Stimulated activated naive B cell treated with anti-CD40 and anti-IgM and Interleukin-4, amounts not matched to agents 10 μg/mL and 1 μg/mL and 100 μg/mL, for 72 hours (primary cell): ENCODE data around the gene CERS6.

Source experiments
- ATAC-seq, 2 donors: fragments of 150-1000 bp; cut with Tn5 transposase; replicated peaks; 2 replicates each; pipeline ENCODE4 v1.10.0; 2021; ENCODE audit warnings: moderate library complexity in 1 of 2
- DNase-seq: peaks from one replicate; pipeline ENCODE4 v3.0.0; 2021
- H3K27ac Mint-ChIP-seq: one replicate; pipeline ENCODE4 v1.8.0; 2022; ENCODE audit warnings: mild to moderate bottlenecking, mixed read lengths
- H3K27me3 Mint-ChIP-seq, 2 donors: one replicate each; pipeline ENCODE4 v1.8.0; 2022; ENCODE audit warnings: mixed read lengths in 2 of 2
- H3K36me3 Mint-ChIP-seq, 2 donors: one replicate each; pipeline ENCODE4 v1.8.0; 2022; ENCODE audit warnings: mixed read lengths in 2 of 2, mild to moderate bottlenecking in 1 of 2
- H3K4me1 Mint-ChIP-seq, 2 donors: one replicate each; pipeline ENCODE4 v1.8.0; 2022; ENCODE audit warnings: mixed read lengths in 2 of 2, mild to moderate bottlenecking in 1 of 2
- H3K4me3 Mint-ChIP-seq, 2 donors: one replicate each; pipeline ENCODE4 v1.8.0; 2022; ENCODE audit warnings: mild to moderate bottlenecking in 2 of 2, mixed read lengths in 2 of 2, moderate library complexity in 1 of 2
- H3K9me3 Mint-ChIP-seq, 2 donors: one replicate each; pipeline ENCODE4 v1.8.0; 2022; ENCODE audit warnings: mixed read lengths in 2 of 2, mild to moderate bottlenecking in 1 of 2

The CERS6 gene

DNA sequence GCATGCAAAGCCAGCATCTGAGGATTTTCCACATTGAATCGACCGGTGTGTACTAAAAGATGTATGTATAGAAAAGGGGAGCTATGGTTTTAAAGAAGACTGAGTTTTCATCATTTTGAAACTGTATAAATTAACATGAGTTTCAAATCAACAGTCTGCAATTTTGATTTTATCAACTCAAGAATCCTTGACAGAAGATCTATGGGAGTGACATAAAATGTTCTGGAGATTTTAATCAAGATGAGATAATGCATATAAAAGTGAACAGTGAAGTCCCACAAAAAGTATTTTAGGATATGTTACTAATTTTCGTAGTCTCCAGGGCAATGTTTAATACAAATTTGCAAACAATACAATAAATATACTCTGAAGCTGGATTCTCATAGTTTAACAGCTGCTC is 24.0 kb upstream of the CERS6 start:
- Mint-ChIP-seq H3K4me1 (no peaks in the 10 kb centered on the region), H3K9me3 (peaks cover 0 to 2% of the 10 kb centered on the region in 2 donors), H3K27me3 (no peaks in the 10 kb centered on the region), H3K4me3 (no peak overlapping the region), H3K36me3 (no peaks in the 10 kb centered on the region), H3K27ac (no peak overlapping the region)
- ATAC-seq = no peak
- DNase-seq = no peak

DNA sequence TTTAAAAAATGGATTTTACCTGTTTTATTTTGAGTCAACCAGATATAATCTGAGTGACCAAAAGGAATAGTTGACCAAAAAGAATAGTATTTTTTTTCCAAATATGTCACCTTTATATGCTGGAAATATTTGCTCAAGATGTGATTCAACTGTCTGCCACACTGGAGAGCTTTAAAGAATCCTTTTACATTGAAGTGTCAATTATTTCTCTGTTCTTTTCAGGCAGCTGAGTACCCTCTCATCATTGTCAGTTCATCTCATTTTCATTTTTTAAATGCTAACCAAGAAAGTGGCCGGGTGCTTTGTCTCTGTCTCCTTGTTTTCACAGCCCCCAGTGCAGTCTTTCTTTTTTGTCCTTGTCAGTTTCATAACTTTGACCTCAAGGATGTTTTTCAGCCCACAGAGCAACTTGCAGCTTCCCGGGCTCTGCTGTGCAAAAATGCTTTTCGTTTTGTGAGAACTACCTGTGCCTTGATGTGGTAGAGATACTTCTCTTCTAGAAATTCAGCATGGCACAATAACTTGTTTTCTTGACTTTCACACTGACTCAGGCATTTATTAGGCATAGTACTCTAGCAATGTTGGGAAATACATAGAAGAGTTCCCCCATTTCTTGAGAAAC is 23.4 kb upstream of the CERS6 start:
- Mint-ChIP-seq H3K4me3 (no peak overlapping the region), H3K27ac (no peak overlapping the region), H3K27me3 (no peaks in the 10 kb centered on the region), H3K9me3 (peaks cover 0 to 2% of the 10 kb centered on the region in 2 donors), H3K36me3 (no peaks in the 10 kb centered on the region), H3K4me1 (no peaks in the 10 kb centered on the region)
- ATAC-seq (no peak), DNase-seq (no peak)

DNA sequence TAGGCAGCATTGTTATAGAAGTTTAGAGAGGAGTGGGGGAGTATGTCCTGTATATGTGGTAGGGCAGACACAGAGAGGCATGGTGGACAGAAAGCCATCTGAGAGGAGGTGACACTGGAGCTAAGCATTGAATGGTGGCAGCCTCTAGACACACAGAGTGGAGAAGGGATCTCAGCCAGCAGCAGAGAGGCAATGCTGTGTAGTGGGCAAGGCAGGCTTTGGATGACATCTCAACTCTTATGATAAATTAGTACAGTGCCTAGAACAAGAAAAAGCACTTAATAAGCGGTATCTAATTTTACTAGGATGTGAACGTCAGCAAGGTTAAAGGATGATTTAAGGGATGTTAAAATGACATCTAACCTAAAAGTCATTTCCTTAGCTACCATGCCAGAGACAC is 22.5 kb upstream of the CERS6 start:
- Mint-ChIP-seq H3K27ac (no peak overlapping the region), H3K9me3 (peaks cover 0 to 2% of the 10 kb centered on the region in 2 donors), H3K27me3 (no peaks in the 10 kb centered on the region), H3K36me3 (no peaks in the 10 kb centered on the region), H3K4me1 (no peaks in the 10 kb centered on the region), H3K4me3 (no peak overlapping the region)
- DNase-seq = no peak
- no peak for ATAC-seq

DNA sequence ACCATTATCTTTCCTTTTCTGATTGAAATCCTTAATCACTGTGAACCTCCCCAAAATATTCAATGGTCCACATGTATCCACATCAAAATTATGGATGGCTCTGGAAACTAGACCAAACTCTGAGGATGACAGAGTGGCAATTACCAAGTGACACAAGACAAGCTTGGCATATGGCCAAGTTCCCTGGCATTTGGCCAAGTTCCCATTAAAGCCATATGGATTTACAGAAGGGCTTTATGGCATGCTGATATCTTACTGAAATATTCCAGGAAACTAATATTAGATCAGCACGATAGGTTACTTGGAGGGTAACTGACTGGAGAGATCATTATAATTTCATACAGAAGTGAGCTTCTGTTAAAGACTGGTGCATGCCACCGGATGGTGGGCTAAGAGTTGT is 21.9 kb upstream of the CERS6 start:
- Mint-ChIP-seq H3K27ac (no peak overlapping the region), H3K36me3 (no peaks in the 10 kb centered on the region), H3K27me3 (no peaks in the 10 kb centered on the region), H3K4me3 (no peak overlapping the region), H3K9me3 (peaks cover 0 to 2% of the 10 kb centered on the region in 2 donors), H3K4me1 (no peaks in the 10 kb centered on the region)
- no peak for DNase-seq
- ATAC-seq = no peak

DNA sequence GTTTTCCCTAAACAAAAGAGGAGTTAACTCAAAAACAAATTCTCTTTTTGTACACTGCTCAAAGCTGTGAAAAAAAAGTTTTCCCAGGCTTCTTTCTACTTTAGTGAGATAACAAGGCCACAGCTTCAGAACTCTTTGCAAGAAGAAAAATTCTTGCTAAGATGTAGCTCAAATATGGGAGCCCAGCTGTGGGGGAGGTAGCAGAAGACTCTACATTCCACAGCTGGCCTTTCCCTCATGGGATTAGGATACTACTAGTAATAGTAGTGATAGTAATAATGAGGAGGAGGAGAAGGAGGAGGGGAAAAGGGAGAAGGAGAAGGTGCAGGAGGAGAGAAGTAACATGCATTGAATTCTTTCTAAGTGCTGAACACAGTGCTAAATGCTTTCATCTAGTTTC is 19.2 kb upstream of the CERS6 start:
- Mint-ChIP-seq H3K9me3 (no peaks in the 10 kb centered on the region), H3K27ac (no peak overlapping the region), H3K36me3 (no peaks in the 10 kb centered on the region), H3K4me1 (no peaks in the 10 kb centered on the region), H3K27me3 (no peaks in the 10 kb centered on the region), H3K4me3 (no peak overlapping the region)
- DNase-seq (no peak), ATAC-seq (no peak)

DNA sequence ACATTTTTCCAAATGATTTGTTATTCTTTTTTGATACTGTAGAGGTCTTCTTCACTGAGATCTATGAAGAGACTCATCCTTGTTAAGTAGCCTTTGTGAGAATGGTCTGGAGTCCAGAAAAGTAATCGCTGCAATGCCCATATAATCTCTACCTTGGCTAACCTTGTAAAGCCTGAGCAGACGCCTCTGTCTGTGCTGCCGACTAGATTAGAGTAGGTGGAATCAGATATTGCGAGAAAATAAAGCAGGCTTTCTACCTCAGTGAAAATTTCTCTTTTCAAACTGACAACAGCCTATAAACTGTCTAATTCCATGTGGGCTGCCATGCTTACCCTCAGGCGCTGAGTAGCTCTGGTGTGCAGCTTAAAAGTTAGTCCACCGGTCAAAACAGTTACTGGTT is 17.5 kb upstream of the CERS6 start:
- Mint-ChIP-seq H3K36me3 (no peaks in the 10 kb centered on the region), H3K27ac (no peak overlapping the region), H3K27me3 (no peaks in the 10 kb centered on the region), H3K4me3 (no peak overlapping the region), H3K9me3 (no peaks in the 10 kb centered on the region), H3K4me1 (no peaks in the 10 kb centered on the region)
- DNase-seq (no peak), ATAC-seq (no peak)

DNA sequence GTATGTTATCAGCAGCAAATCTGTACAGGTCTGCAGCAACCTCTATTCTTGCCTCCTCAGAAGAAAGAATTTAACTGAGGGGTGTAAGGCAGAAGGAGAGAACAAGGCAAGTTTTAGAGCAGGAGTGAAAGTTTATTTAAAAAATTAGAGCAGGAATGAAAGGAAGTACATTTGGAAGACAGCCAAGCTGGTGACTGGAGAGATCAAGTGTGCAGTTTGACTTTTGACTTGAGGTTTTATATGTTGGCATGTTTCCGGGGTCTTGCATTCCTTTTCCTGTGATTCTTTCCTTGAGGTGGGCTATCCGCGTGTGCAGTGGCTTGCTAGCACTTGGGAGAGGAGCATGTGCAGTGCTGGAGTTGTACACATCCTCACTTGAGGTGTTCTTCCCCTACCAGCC is 16.5 kb upstream of the CERS6 start:
- Mint-ChIP-seq H3K36me3 (peaks cover 2 to 3% of the 10 kb centered on the region in 2 donors), H3K4me1 (no peaks in the 10 kb centered on the region), H3K9me3 (peaks cover 2 to 3% of the 10 kb centered on the region in 2 donors), H3K4me3 (no peak overlapping the region), H3K27ac (no peak overlapping the region), H3K27me3 (no peaks in the 10 kb centered on the region)
- DNase-seq (no peak), ATAC-seq (no peak)

DNA sequence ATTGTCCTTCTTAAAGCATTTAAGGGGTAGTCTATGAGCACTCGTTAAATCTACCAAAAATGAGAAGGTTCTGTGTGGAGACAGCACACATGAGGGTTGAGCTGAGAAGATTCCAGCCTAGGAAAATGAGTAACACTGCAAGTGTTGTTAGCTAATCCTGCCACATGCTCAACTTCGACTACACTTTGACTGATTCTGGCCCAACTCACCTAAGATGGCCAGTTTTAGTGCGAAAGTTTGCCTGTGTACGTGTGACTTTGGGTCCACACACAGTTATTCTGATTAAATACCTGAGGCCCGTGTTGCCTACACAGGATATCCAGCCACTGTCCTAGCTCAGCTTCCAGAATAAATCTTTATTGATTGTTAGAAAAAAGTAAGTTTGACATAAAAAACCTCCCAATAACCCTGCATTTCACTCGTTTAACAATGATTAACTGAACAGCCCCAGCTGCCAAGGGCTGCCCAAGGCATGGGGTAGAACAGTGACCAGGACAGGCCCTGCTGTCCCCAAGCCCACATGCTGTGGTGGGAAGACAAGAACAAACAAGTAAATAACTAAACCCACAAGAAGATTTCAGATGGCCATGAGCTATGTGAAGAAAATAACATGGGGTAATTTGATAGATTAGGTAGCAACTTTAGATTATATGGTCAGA is 14.7 kb upstream of the CERS6 start:
- Mint-ChIP-seq H3K27ac (no peak overlapping the region), H3K9me3 (peaks cover 6 to 9% of the 10 kb centered on the region in 2 donors), H3K36me3 (peaks cover 9 to 11% of the 10 kb centered on the region in 2 donors), H3K4me3 (no peak overlapping the region), H3K4me1 (no peaks in the 10 kb centered on the region), H3K27me3 (peaks cover 0 to under 1% of the 10 kb centered on the region in 2 donors)
- no peak for DNase-seq
- ATAC-seq = no peak

DNA sequence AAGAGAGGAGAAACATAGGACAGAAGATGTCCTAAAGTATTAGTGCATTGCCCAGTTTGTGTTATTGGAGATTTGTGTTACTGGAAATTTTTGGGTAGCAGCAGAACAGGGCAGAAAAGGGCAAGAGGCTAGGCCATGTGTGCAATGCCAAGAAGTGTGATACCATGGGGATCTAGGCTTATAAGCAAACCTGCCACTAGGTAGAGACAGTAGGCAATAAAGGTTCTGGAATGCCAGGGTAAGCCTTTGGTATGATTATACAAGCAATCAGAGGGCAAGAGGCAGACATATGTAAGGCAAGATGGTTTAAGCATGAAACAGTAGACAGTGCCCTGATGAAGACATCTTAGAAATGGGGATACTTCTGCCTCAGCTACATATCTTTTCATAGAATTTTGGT is 12.3 kb upstream of the CERS6 start:
- Mint-ChIP-seq H3K27ac (no peak overlapping the region), H3K4me3 (no peak overlapping the region), H3K36me3 (peaks cover 11 to 14% of the 10 kb centered on the region in 2 donors), H3K27me3 (peaks cover 0 to 4% of the 10 kb centered on the region in 2 donors), H3K4me1 (no peaks in the 10 kb centered on the region), H3K9me3 (peaks cover 10 to 13% of the 10 kb centered on the region in 2 donors)
- ATAC-seq (no peak), DNase-seq (no peak)

DNA sequence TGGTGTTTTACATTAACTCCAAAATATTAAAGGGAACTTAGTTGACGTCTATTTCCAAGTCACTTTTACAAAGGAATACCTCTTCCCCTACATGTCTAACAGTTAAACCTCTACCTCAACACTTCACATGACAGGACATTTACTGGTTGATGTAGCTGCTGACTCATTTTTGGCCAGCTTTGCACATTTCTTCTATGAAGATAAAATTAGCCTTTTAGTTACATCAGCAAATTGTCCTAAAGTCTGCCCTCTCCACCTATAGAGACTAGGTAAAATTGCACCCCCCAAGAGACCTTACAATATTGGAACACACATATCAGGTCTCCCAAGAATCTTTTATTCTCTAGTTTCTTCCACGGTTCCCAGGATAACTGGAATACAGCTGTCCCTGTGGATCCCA is 10.1 kb upstream of the CERS6 start:
- H3K27ac Mint-ChIP-seq = no peak overlapping the region
- no peak overlapping the region for H3K4me3 Mint-ChIP-seq
- H3K9me3 Mint-ChIP-seq = peaks cover 10 to 13% of the 10 kb centered on the region in 2 donors
- peaks cover 11 to 14% of the 10 kb centered on the region in 2 donors for H3K36me3 Mint-ChIP-seq
- H3K4me1 Mint-ChIP-seq = no peaks in the 10 kb centered on the region
- ATAC-seq (no peak), DNase-seq (no peak)
- peaks cover 0 to 4% of the 10 kb centered on the region in 2 donors for H3K27me3 Mint-ChIP-seq

DNA sequence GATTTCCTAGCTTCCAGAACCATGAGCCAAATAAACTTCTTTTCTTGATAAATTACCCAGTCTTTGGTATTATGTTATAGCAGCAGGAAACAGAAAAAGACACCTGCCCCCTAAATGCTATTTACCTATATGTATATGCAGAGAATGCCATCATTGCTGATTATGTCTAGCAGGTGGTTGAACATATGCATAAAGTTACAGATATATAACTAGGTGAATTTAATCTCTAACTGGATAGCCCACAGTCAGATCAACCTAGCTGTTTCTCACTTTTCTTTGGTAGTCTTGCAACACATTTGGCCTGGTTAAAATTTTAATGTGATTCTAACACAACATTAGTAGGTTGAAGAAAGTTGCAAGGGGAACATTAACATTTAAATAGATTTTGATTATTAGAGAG is 7.1 kb upstream of the CERS6 start:
- DNase-seq (no peak), ATAC-seq (no peak)
- Mint-ChIP-seq H3K27me3 (peaks cover 0 to 4% of the 10 kb centered on the region in 2 donors), H3K9me3 (peaks cover 10 to 13% of the 10 kb centered on the region in 2 donors), H3K4me3 (no peak overlapping the region), H3K4me1 (no peaks in the 10 kb centered on the region), H3K36me3 (peaks cover 11 to 14% of the 10 kb centered on the region in 2 donors), H3K27ac (no peak overlapping the region)

DNA sequence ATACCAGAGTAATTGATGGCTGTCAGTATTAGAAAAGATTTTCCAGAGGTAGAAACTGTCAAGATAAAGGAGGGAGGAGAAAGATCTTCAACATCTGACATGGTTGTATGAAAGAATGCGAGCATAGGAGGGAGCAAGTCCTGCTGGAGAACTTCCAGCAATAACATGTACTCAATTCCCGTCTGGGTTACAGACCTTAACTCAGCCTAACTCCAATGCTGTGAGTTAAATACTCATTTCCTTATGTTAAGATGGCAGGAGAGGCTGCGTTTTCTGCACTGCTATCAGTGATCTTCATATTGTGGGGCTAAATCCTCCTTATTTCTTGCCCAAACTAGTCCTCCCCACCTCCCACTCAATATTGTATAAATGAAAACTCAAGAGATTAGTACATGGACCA is 6.7 kb upstream of the CERS6 start:
- no peaks in the 10 kb centered on the region for H3K4me1 Mint-ChIP-seq
- peaks cover 9 to 10% of the 10 kb centered on the region in 2 donors for H3K9me3 Mint-ChIP-seq
- no peak overlapping the region for H3K27ac Mint-ChIP-seq
- peaks cover 9 to 12% of the 10 kb centered on the region in 2 donors for H3K36me3 Mint-ChIP-seq
- no peak for ATAC-seq
- no peak for DNase-seq
- H3K4me3 Mint-ChIP-seq = no peak overlapping the region
- H3K27me3 Mint-ChIP-seq = peaks cover 0 to 4% of the 10 kb centered on the region in 2 donors

DNA sequence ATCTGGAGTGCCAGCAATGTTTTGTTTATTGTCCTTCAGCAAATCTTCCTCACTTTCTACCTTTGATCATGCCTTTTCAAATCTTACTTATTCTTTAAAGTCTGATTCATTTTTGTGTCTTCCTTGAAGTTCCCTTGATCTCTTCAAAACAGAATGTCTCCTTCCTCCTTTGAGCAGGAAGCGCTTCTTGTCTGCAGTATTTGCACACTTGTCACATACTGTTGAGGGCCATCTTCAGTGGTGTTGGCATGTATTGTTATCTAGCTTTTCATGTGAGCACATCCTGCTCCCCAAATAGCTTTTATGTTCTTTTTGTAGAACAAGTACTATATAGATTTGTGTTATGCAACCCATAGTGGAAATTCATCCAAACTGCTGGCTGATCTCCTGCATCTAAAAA is 5.9 kb upstream of the CERS6 start:
- Mint-ChIP-seq H3K36me3 (peaks cover 9 to 11% of the 10 kb centered on the region in 2 donors), H3K27ac (no peak overlapping the region)

DNA sequence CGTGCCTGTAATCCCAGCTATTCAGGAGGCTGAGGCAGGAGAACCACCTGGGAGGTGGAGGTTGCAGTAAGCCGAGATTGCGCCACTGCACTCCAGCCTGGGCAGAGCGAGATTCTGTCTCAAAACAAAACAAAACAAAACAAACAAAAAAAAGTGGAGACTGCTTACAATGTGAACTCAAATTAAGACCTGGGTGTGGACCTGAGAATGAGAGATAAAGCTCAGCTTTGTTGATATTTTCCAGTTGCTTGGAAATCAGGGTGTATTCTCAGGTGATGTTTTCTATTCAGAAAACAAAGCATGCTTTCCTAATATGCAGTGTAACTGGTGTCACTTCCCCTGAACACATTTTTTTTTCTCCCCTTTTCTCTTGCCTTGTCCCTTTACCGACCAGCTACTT is 5.3 kb upstream of the CERS6 start:
- no peak overlapping the region for H3K4me3 Mint-ChIP-seq
- peaks cover 0 to 4% of the 10 kb centered on the region in 2 donors for H3K27me3 Mint-ChIP-seq
- DNase-seq (no peak), ATAC-seq (no peak)
- no peaks in the 10 kb centered on the region for H3K4me1 Mint-ChIP-seq
- H3K36me3 Mint-ChIP-seq = peaks cover 8 to 10% of the 10 kb centered on the region in 2 donors
- peaks cover 9% of the 10 kb centered on the region in 2 donors for H3K9me3 Mint-ChIP-seq
- no peak overlapping the region for H3K27ac Mint-ChIP-seq

More for the DNA sequence above, 5.9 kb upstream of the CERS6 start:
- Mint-ChIP-seq H3K9me3 (peaks cover 9% of the 10 kb centered on the region in 2 donors), H3K4me1 (no peaks in the 10 kb centered on the region), H3K27me3 (peaks cover 0 to 4% of the 10 kb centered on the region in 2 donors), H3K4me3 (no peak overlapping the region)
- no peak for ATAC-seq
- no peak for DNase-seq

DNA sequence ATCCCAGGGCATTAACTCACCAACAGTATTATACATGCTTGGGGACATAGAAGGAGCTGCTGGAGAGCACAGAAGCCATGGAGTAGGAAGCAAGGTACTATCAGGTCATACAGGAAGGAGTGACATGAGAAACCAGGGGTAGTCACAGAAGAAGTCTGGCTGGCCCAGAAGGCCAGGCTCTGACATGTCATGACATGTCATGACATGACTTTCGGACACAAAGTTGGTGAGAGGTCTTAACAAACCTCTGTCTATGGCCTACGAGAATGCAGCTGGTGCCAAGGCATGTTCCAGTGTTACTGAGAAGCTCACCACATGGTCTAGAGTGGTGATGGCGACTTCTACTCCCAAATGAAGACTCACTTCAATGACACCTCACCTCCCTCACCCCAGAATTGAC is 3.3 kb upstream of the CERS6 start:
- Mint-ChIP-seq H3K36me3 (no peaks in the 10 kb centered on the region), H3K27ac (no peak overlapping the region), H3K4me3 (no peak overlapping the region), H3K27me3 (no peaks in the 10 kb centered on the region), H3K9me3 (no peaks in the 10 kb centered on the region), H3K4me1 (peaks cover 4 to 6% of the 10 kb centered on the region in 2 donors)
- DNase-seq = no peak
- no peak for ATAC-seq
